IMR-90 (cell line): ENCODE measurements around the gene KDELR3.

Experiments used
- BHLHE40 ChIP-seq: fragments of 150-350 bp; IDR thresholded peaks from 2 replicates; pipeline ENCODE4 v1.6.1; 2016; ENCODE audit warnings: mild to moderate bottlenecking, low read depth, low read length
- CHD1 ChIP-seq: IDR thresholded peaks from 2 replicates; pipeline ENCODE4 v1.6.1; 2012; ENCODE audit warnings: low read depth, low read length, improper control_type of control experiment
- CTCF ChIP-seq: conservative IDR thresholded peaks from 2 replicates; pipeline ENCODE4 v1.5.1; 2012; ENCODE audit warnings: mild to moderate bottlenecking, low read depth, low read length, improper control_type of control experiment
- ELK1 ChIP-seq: fragments of 150-350 bp; IDR thresholded peaks from 2 replicates; pipeline ENCODE4 v1.6.1; 2016; ENCODE audit warnings: low read depth, mild to moderate bottlenecking, low read length, moderate library complexity, borderline replicate concordance
- FOS ChIP-seq: fragments of 150-350 bp; IDR thresholded peaks from 2 replicates; pipeline ENCODE4 v1.6.1; 2016; ENCODE audit warnings: low read depth, low read length
- MAFK ChIP-seq: IDR thresholded peaks from 2 replicates; pipeline ENCODE4 v1.6.1; 2012; ENCODE audit warnings: low read depth, low read length, improper control_type of control experiment
- MAZ ChIP-seq: IDR thresholded peaks from 2 replicates; pipeline ENCODE4 v1.6.1; 2012; ENCODE audit warnings: low read depth, mild to moderate bottlenecking, low read length, improper control_type of control experiment, moderate library complexity, borderline replicate concordance
- MXI1 ChIP-seq: IDR thresholded peaks from 2 replicates; pipeline ENCODE4 v1.6.1; 2012; ENCODE audit warnings: low read depth, mild to moderate bottlenecking, low read length, moderate library complexity, borderline replicate concordance
- POLR2A ChIP-seq: IDR thresholded peaks from 2 replicates; pipeline ENCODE4 v1.6.1; 2012; ENCODE audit warnings: mild to moderate bottlenecking, low read depth, low read length
- RAD21 ChIP-seq: IDR thresholded peaks from 2 replicates; pipeline ENCODE4 v1.6.1; 2012; ENCODE audit warnings: low read length, improper control_type of control experiment
- RFX5 ChIP-seq: IDR thresholded peaks from 2 replicates; pipeline ENCODE4 v1.8.0; 2012; ENCODE audit warnings: low read depth, mild to moderate bottlenecking, low read length, moderate library complexity
- SMC3 ChIP-seq: fragments of 150-350 bp; IDR thresholded peaks from 2 replicates; pipeline ENCODE4 v1.6.1; 2016; ENCODE audit warnings: low read depth, mild to moderate bottlenecking, antibody characterized with exemption, low read length, moderate library complexity
- USF2 ChIP-seq: fragments of 150-350 bp; IDR thresholded peaks from 2 replicates; pipeline ENCODE4 v1.6.1; 2017; ENCODE audit warnings: mild to moderate bottlenecking, antibody characterized with exemption, low read length, low read depth

GRCh38 chr22:38461057-38461413, 6.9 kb upstream of the KDELR3 start:
- TF ChIP-seq SMC3, result no peak
- TF ChIP-seq CTCF, result no peak
- TF ChIP-seq POLR2A, result no peak
- TF ChIP-seq RAD21, result no peak
- no peak for TF ChIP-seq MXI1
- TF ChIP-seq BHLHE40, result no peak
- TF ChIP-seq MAFK, result no peak
- no peak for TF ChIP-seq RFX5
- TF ChIP-seq CHD1, result no peak
- no peak for TF ChIP-seq USF2
- no peak for TF ChIP-seq MAZ
- TF ChIP-seq ELK1, result no peak
- TF ChIP-seq FOS, result no peak
